Esophagus squamous epithelium (tissue), 4 donors: ENCODE data around the gene ATP5F1D.

Experiments
- CTCF ChIP-seq, 6 experiments: fragments of 450-650 bp in 4 of 6; fragments of 200-600 bp in 2 of 6; sonication (generic) in 2 of 6; IDR thresholded peaks; one replicate each; pipeline ENCODE4 v1.5.1; 2016 to 2019; ENCODE audit warnings: antibody characterized with exemption in 6 of 6, mild to moderate bottlenecking in 4 of 6, moderate library complexity in 4 of 6
- POLR2A ChIP-seq, 4 donors: fragments of 450-650 bp; IDR thresholded peaks; one replicate each; pipeline ENCODE4 v1.6.1; 2017; ENCODE audit warnings: antibody characterized with exemption in 4 of 4, mild to moderate bottlenecking in 4 of 4, moderate library complexity in 3 of 4

GRCh38 chr19:1234051-1234954 is 7.2 kb upstream of the ATP5F1D start:
- TF ChIP-seq POLR2A (IDR thresholded peaks at IDR 0.05) (no peak), CTCF (IDR thresholded peaks at IDR 0.05) (no peak)
